OCI-LY3 (cell line): ENCODE measurements around the gene TTC8.

ENCODE experiments used
- EZH2phosphoT487 ChIP-seq: fragments of 200-600 bp; shearing (Covaris generic); IDR thresholded peaks from 2 replicates; pipeline ENCODE4 v1.6.1; 2018; ENCODE audit warnings: antibody characterized with exemption, mixed run types, low read depth
- TF ChIP-seq, protein P1 (sequence below): fragments of 200-600, 300-600 bp; sonication (generic); IDR thresholded peaks from 2 replicates; pipeline ENCODE4 v1.5.1; 2014; ENCODE audit warnings: antibody characterized with exemption, low read length, low read depth

DNA sequence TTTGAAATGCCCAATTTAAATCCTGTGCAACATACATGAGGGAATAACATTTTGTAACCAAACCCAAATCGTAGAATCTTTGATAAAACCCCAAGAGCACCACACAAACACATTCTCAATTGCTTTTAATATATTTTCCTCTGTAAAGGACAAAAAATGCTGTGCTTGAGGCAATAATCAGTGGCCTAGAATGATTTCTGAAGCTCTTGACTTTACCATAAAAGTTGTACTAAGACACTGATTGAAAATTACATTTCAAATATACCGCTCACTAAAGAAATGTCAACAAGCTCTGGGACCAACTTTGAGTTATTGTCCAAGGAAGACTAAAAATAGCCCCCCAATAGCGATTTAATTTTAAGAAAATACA is 33.2 kb upstream of the TTC8 start:
- no peak for TF ChIP-seq EZH2phosphoT487
- TF ChIP-seq, protein P1, sequence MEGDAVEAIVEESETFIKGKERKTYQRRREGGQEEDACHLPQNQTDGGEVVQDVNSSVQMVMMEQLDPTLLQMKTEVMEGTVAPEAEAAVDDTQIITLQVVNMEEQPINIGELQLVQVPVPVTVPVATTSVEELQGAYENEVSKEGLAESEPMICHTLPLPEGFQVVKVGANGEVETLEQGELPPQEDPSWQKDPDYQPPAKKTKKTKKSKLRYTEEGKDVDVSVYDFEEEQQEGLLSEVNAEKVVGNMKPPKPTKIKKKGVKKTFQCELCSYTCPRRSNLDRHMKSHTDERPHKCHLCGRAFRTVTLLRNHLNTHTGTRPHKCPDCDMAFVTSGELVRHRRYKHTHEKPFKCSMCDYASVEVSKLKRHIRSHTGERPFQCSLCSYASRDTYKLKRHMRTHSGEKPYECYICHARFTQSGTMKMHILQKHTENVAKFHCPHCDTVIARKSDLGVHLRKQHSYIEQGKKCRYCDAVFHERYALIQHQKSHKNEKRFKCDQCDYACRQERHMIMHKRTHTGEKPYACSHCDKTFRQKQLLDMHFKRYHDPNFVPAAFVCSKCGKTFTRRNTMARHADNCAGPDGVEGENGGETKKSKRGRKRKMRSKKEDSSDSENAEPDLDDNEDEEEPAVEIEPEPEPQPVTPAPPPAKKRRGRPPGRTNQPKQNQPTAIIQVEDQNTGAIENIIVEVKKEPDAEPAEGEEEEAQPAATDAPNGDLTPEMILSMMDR = no peak
